GM21390 (cell line): Measurements from ENCODE around the gene PIP5K1A.
"Not testable (repeated sequence)": the region's sequence is repeated elsewhere in the genome, so short reads cannot be mapped to it uniquely, and the experiment has no call there.

Experiments
- ATAC-seq: cut with Tn5 transposase; IDR thresholded peaks from one replicate; pipeline ENCODE4 v1.9.1; 2021; ENCODE audit not compliant: unreplicated experiment

Gene PIP5K1A

DNA sequence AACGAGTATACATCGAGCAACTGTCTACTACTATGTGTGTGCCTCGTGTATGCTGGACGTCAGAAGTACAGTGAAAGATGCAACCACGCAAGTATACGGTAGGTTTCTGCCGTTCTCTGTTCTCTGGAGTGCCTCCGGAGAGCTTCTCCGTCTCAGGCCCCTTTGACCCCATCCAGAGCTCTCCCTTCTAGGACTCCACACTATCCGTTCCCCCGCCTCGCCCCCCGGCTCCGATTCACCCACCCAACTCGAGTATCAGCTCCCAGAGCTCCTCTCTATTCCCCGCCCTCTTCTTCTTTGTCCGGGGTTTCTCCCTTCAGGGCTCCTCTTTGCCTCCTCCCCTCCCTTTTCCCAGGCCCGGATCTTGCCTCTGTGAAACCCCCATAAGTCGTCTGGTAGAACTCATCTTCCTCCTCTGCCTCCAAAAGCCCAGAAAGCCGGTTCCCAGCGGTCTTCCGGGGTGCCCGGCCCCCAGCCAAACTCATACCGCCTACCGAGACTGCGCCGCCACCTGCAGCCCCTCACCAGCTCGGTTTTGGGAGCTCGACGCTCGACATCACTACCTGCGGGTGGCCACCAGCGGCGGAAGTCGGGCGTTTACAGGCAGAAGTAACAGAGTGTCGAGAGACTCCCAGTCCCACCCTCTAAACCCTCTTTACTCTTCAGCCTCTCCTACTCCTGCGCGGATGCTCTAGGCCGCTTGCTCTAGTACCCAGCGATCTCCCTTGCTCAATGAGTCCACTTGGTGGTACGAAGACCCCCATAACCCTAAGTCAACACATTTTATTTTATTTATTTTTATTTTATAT is 8.5 kb upstream of the PIP5K1A start, which contains the start of gene VPS72:
VPS72 (minus strand) TSS at position 561 of the 809 bp plus-strand sequence; CDS start at position 485, 76 bp downstream.
- ATAC-seq, result peak; percentile 91

- no peak for ATAC-seq
Measured at GRCh38 chr1:151192047-151192446, 6.3 kb upstream of the PIP5K1A start.

DNA sequence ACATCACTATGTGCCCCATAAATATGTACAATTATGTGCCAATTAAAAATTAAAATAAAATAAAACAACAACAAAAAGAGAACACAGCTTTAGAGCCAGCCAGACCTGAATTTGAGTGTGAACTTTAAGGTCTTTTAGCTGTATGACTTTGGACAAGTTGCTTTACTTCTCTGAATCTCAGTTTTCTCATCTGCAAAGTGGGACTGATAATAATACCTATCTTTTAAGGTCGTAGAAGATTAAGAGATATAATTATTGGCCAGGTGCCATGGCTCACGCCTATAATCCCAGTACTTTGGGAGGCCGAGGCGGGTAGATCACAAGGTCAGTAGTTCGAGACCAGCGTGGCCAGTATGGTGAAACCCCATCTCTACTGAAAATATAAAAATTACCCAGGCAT is 5.0 kb upstream of the PIP5K1A start:
- ATAC-seq, result no peak

- ATAC-seq, result no peak
Measured at GRCh38 chr1:151193856-151194255, 4.5 kb upstream of the PIP5K1A start.

DNA sequence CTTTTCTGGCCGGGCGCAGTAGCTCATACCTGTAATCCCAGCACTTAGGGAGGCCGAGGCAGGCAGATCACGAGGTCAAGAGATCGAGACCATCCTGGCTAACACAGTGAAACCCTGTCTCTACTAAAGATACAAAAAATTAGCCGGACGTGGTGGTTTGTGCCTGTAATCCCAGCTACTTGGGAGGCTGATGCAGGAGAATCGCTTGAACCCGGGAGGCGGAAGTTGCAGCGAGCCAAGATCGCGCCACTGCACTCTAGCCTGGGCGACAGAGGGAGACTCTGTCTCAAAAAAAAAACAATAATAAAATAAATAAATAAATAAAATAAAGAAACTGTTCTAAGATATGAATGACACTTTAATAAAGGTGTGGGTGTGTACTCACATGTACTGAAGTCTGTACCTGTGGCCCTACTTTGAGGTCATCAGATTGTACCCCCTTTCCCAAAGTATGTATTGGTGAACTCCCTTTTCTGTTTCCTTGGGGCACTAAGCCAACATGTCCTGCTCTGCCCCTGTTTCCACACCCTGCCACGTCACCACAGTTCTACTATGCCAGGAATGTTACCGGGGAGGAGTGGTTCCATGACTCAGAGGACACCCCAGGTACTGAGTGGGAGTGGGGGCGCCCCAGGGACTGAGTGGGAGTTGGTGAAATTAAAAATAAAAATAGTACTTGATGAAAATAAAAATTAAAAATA is 3.3 kb upstream of the PIP5K1A start:
- ATAC-seq, result not testable (repeated sequence)

GRCh38 chr1:151196292-151196800 is 2.0 kb upstream of the PIP5K1A start:
- no peak for ATAC-seq

- ATAC-seq, result no peak
Measured at GRCh38 chr1:151197863-151198253, 494 bp upstream of the PIP5K1A start.

- ATAC-seq, result no peak
Measured at GRCh38 chr1:151199873-151200581, 1.7 kb downstream of the PIP5K1A start.

DNA sequence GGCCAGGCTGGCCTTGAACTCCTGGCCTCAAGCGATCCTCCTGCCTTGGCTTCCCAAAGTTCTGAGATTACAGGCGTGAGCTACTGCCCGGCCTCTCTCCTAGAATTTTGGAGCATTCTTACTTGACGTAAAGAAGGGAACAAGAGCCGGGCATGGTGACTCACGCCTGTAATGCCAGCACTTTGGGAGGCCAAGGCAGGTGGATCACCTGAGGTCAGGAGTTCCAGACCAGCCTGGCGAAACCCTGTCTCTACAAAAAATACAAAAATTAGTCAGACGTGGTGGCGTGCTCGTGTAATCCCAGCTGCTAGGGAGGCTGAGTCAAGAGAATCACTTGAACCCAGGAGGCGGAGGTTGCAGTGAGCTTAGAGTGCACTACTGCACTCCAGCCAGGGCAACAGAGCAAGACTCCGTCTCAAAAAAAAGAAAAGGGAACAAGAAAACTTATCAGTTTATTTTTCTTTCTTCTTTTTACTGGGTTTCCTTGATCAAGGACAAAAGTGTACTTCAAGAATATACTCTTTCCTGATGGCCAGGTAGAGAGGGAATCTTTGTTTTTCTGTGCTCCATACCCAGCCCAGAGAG is 7.1 kb downstream of the PIP5K1A start:
- ATAC-seq, result not testable (repeated sequence)

DNA sequence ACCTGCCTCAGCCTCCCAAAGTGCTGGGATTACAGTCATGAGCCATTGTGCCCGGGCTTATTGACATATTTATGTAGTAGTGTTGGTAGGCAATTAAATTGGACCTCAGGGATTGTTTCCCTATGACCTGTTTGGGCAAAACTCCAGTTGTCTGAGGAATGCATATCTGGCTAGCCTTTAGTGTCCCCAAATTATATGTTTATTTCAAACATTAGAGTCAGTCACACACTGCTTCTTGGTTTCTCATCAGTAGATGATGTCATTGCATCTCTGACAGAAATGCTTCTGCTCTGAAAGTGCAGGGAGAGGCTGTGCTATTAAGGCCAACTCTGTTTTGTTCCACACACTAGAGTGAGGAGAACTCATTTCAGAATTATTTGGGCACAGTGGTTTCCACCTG is 12.5 kb downstream of the PIP5K1A start:
- no peak for ATAC-seq

- ATAC-seq, result no peak
Measured at GRCh38 chr1:151211972-151212705, 13.8 kb downstream of the PIP5K1A start.

GRCh38 chr1:151213560-151213959 is 15.2 kb downstream of the PIP5K1A start:
- no peak for ATAC-seq

GRCh38 chr1:151221616-151222015 is 23.3 kb downstream of the PIP5K1A start:
- ATAC-seq, result no peak

- no peak for ATAC-seq
Measured at GRCh38 chr1:151222130-151222529, 23.8 kb downstream of the PIP5K1A start.

DNA sequence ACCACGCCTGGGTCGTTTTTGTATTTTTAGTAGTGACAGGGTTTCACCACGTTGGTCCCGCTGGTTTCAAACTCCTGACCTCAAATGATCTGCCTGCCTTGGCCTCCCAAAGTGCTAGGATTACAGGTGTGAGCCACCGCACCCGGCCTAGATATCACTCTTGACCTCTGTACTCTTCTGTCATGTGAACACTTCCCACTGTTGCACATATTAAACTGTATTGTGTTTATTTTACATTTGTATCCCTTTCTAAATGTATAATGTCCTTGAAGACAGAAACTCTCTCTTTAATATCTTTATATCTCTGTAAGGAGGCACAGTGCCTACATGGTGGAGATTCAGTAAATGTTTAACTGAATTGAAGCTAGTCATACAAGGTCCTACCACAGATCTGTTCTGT is 36.9 kb downstream of the PIP5K1A start:
- ATAC-seq, result no peak

DNA sequence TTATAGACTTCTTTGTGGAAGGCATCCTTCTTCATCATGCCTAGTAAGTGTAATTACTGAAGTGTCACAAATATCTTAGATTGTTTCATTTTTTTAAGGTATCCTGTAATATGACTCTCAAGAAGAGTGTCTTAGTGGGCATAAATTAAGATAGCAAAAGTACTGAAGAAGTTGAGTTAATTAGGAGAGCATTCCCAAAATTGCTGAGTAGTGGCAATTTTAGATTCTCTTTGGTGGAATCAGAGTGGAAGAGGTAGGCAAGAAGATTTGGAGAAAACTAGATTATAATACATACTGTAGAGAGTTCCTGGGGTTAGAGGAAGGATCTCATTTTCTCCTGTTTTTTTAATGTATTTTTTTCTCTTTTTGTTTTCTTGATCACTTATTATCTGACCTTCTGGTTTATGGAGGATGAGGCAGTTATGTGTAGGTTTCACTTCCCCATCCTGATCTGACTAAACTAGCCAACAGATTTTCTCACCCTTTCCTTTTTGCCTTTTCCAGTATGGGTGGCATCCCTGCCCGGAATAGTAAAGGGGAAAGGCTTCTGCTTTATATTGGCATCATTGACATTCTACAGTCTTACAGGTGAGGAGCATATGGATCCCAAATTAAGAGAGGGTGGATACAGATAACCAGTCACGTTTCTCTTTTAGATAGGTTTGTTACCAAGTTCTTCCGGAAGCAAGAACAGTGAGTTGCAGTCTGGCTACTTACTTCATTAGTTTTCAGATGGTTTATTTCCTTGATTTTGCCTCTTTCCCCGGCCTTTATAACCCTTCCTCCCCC is 39.5 kb downstream of the PIP5K1A start:
- ATAC-seq, result no peak

DNA sequence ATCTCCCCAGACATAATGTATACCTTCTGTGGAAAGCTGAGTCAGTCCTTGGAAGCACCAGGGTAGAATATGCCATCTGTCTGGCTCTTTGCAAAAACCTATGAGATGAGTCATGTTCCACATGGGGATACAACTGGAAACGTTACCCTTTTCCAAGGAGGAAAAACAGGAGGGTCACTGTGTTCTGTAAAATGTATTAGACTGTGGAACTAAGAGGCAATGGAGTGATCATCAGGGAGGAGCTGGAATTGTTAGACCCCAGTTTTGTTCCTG is 40.1 kb downstream of the PIP5K1A start:
- ATAC-seq, result no peak

- no peak for ATAC-seq
Measured at GRCh38 chr1:151242442-151242841, 44.1 kb downstream of the PIP5K1A start.

- no peak for ATAC-seq
Measured at GRCh38 chr1:151243683-151244216, 45.4 kb downstream of the PIP5K1A start.

GRCh38 chr1:151246786-151247185 is 48.4 kb downstream of the PIP5K1A start:
- no peak for ATAC-seq
